DMS153 (cell line): Measurements from ENCODE around the gene PAIP1.
"Not testable (repeated sequence)": the region's sequence is repeated elsewhere in the genome, so short reads cannot be mapped to it uniquely, and the experiment has no call there.

Experiments
- DNase-seq: peaks from one replicate; lab custom pipeline; 2025; lab: John Stamatoyannopoulos, UW

The PAIP1 gene, protein sequence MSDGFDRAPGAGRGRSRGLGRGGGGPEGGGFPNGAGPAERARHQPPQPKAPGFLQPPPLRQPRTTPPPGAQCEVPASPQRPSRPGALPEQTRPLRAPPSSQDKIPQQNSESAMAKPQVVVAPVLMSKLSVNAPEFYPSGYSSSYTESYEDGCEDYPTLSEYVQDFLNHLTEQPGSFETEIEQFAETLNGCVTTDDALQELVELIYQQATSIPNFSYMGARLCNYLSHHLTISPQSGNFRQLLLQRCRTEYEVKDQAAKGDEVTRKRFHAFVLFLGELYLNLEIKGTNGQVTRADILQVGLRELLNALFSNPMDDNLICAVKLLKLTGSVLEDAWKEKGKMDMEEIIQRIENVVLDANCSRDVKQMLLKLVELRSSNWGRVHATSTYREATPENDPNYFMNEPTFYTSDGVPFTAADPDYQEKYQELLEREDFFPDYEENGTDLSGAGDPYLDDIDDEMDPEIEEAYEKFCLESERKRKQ

DNA sequence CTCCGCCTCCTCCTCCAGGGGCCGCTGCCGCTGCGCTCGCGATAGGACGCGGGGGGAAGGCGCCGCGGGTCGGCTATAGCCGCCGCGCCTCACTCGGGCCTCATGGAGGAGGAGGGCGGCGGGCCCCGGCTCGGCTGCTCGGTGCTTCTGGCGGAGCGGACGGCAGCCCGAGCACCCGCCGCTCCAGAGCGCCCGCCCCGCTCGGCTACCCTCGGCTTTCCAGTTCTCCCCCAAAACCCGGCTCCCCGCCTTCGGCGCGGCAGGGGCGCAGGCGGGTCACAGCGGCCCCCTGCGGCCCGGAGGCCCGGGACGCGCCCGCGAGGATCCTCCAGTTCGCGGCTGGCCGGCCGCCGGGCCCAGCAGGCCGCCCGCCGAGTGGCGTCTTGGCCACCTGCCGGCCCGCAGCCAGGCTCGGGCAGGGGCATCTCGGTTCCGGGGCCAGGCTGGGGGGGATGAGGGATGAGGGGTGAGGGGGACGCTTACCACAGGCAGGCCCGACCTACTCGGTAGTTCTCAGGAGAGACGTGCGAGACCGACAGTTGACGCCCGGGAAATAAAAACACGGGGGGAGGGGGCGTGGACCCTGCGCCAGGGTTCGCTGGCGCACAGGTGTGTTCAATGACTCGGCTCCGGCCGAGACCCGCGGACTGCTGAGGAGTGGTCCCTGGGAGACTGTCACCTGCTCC, at the start of gene PAIP1:
PAIP1 (minus strand) TSS at position 221 of the 686 bp plus-strand sequence. CDS start 231 bp downstream, outside the sequence.
- DNase-seq, result peak; percentile 83

GRCh38 chr5:43606351-43606750, 49.5 kb upstream of the PAIP1 start:
- no peak for DNase-seq

DNA sequence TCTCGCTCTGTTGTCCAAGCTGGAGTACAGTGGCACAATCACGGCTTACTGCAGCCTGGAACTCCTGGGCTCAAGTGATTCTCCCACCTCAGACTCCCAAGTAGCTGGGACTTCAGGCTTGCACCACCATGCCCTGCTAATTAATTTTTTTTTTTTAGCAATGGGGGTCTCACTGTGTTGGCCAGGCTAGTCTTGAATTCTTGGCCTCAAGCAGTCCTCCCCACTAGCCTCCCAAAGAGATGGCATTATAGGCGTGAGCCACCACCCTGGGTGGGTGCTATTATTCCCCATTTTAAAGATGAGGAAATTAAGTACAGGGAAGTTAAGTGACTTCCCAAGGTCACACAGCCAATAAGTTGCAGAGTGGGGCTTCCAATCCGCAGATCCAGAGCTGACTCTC, 47.8 kb upstream of the PAIP1 start:
- DNase-seq, result no peak

- peak; percentile 93 for DNase-seq
These were observed 46.7 kb upstream of the PAIP1 start for GRCh38 chr5:43603344-43604217.

DNA sequence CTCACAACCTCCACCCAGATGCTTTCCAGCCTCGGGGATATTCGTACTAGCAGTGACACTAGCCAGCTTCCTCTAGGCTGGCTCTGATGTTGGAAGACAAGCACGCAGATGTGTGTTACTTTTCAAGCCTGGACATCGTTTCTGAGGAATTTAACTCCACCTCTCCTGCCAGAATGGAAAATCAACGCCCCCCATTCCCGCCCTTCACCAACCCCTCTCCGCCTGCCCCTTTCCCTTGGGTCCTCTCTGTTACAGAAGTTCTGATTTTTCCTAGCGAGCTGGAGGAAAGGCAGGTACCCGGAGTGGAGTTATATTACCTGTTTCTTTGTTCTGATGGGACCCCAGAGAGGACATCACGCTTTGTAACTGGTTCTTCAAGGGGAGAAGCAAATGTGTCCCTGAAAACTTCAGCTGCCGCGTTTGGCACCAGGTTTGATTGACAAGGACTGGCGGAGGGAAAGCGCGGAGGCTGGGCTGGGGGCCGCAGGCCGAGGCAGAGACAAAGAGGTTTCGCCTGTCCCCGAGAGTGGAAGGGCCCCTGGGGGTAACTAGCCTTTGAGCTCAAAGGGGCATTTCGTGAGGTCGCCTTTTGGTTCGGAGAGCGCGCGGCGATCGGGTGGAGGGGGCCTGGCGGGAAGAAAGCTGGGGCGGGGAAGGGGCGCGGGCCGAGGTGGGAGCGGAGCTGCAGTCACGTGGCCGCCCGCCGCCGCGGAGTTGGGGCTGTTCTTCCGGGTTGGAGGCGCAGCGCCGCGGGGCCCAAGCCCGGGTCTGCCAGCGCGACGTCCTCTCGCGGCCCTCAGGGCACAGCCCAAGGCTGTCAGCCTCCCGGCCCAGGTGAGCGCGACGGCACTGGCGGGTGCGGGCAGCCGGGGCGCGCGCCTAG, 45.8 kb upstream of the PAIP1 start, which contains the start of gene NNT:
NNT (plus strand) TSS at position 720 of the 883 bp plus-strand sequence. CDS start 6,016 bp downstream, outside the sequence.
- peak; percentile 75 for DNase-seq

DNA sequence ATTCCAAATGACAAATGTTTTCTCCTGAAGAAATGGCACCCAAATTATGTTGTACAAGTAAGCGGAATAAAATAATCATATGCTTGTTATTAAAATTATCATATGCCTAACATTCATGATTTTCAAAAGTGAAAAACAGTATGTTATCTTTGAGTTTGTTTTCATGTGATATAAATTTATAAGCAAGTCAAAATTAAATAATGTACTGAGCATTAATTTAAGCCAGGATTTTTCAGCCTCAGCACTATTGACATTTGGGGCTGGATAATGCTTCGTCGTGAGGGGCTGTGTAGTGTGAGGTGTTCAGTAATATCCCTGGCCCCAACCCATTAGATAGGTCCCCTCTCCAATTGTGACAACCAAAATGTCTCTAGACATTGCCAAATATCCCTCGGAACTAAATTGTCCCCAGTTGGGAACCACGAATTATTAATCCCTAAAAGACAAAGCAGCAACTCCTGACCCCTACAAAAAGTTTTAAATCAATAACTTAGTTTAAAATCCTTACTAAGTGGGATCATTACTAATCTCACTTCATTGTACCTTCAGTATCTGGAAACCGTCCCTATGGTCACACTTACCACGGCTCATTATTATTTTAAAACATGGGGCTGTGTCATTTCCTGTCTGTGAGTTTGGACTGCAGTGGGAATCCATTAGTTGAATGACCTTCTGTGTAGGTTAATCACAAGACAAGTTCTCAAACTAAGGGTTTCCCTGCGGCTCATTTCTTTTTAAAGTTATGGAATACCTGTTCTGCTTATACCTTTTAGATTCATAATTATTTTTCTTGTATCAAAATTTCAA, 44.8 kb upstream of the PAIP1 start:
- DNase-seq, result peak; percentile 20

DNA sequence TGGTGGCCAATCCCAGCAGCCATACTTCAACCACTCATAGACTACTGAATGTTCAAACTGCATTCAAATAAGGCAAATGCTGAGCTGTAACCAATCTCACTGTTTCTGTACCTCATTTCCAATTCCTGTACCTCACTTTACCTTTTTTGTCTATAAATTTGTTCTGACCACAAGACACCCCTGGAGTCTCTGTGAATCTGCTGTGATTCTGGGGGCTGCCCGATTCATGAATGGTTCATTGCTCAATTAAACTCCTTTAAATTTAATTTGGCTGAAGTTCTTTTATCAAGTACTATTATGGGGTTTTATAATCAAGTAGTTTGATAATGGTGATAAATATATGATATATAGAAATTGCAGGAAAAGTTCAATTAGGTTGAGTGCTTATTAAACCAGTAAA, 42.0 kb upstream of the PAIP1 start:
- DNase-seq, result not testable (repeated sequence)

GRCh38 chr5:43592363-43592762, 35.5 kb upstream of the PAIP1 start:
- DNase-seq, result no peak

DNA sequence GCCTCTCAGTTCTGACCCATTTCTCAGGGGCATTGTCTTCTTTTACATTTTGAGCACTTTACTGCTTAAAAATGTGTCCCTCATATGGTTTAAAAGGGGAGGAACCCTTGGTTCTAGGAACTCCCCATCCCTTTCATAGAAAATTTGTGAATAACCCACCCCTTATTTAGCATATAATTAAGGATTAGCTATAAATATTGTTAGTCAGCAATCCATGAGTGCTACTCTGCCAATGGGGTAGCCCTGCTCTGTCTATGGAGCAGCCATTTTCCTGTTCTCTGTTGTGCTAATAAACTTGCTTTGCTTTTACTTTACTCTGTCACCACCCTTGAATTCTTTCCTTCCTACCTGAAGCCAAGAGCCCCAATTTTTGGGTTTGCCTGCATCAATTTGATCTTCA, 33.8 kb upstream of the PAIP1 start:
- no peak for DNase-seq

DNA sequence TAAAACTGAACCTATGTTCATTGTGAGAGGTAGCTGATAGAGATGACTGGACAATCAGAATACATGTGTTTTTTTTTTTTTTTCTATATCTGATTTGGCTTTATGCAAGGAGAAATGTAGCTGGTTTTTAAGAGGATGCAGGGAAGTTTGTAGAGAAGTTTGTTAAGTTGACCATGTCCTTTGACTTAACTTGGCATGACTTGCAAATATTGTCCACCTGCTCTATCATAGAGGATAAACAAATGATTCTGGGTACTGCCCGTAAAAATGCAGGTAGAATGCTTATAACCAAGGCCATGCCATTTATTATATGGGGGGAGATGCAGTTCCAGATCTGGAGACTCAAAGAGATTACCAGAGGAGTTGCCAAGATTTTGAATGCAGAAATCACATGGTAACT, 32.4 kb upstream of the PAIP1 start:
- DNase-seq, result no peak

DNA sequence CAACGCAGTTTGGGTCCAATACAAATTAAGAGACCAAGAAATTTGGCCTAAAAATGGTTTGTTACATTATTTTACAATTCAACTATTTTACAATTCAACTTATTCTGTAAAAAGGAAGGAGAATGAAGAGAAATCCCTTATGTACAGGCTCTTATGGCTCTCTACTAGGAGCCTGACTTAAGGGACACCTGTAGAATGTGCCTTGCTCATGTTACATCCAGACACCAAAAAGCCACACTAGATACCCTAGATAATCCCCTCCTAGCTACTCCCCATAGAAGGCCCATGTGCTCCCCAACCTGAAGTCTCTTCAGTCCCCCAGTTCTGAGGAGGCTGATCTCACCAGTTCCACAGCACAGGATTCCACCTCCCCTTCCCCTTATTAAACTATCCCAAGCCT, 32.0 kb upstream of the PAIP1 start:
- DNase-seq, result no peak

DNA sequence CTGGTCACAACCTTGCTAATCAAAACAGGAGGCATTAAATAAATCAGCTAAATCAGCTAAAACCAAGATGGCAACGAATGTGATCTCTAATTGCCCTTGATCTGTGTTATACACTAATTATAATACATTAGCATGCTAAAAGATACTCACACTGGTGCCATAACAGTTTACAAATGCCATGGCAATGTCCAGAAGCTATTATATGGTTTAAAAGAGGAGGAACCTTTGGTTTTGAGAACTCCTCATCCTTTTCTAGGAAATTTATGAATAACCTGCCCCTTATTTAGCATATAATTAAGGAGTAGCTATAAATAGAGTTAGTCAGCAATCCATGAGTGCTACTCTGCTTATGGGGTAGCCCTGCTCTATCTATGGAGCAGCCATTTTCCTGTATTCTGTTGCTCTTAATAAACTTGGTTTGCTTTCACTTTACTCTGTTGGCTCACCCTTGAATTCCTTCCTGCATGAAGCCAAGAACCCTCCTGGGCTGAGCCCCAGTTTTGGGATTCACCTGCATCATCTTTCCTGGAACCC, 27.4 kb upstream of the PAIP1 start:
- DNase-seq, result no peak

- DNase-seq, result no peak
These were observed 26.8 kb upstream of the PAIP1 start for GRCh38 chr5:43583724-43584123.

GRCh38 chr5:43582082-43583005, 25.5 kb upstream of the PAIP1 start:
- no peak for DNase-seq

DNA sequence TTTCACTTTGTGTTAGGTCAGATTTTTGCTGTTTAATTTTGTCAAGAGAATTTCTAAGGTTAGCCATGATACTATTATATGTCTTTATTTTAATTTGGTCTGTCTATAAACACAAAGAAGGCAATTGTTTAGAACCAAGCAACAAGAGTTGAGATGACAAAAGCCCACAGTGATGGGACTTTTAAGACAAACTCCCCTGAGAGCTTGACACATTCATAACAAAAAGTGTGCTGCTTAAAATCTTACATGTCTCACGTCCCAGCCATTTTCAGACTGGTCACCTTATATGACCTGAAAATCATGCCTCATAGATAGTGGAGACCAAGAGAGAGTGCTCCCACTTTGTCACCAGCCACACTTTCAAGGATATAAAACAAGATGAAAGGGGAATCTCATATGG, 24.5 kb upstream of the PAIP1 start:
- DNase-seq, result no peak

DNA sequence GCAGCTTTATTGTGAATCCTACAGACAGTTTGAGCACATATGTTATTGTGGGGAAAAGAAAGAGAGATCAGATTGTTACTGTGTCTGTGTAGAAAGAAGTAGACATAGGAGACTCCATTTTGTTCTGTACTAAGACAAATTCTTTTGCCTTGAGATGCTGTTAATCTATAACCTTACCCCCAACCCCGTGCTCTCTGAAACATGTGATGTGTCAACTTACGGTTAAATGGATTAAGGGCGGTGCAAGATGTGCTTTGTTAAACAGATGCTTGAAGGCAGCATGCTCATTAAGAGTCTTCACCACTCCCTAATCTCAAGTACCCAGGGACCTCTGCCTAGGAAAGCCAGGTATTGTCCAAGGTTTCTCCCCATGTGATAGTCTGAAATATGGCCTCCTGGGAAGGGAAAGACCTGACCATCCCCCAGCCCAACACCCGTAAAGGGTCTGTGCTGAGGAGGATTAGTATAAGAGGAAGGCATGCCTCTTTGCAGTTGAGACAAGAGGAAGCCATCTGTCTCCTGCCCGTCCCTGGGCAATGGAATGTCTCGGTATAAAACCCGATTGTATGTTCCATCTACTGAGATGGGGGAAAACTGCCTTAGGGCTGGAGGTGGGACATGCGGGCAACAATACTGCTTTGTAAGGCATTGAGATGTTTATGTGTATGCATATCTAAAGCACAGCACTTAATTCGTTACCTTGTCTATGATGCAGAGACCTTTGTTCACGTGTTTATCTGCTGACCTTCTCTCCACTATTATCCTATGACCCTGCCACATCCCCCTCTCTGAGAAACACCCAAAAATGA, 23.7 kb upstream of the PAIP1 start:
- not testable (repeated sequence) for DNase-seq

- no peak for DNase-seq
These were observed 16.2 kb upstream of the PAIP1 start for GRCh38 chr5:43573058-43573457.

DNA sequence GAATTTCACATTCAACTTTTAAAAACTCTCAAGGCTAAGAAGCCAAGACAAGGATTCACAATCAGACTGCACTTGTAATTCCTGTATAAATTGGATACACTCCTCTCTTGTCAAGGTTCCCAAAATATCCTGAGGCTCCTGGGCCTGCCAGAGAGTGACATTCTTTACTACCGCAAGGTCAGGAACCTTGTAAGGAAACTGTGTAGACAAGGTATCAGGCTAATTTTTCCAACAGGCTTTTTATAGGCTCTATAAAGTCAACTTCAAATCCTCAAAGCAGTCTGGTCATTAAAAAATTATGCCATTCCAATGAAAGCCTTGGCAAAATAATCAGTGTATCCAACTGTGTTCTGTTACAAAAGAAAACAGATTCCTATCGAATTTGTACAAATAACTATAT, 15.5 kb upstream of the PAIP1 start:
- no peak for DNase-seq
